CD4-positive, alpha-beta T cell (primary cell): Measurements from ENCODE around the gene ANO4. TPM values are rescaled to one million over a fixed set of nuclear protein-coding genes. Genes with fewer than 3 reads are reported as not detected.

Source experiments
- ATAC-seq: fragments of 200-7000 bp; cut with Tn5 transposase; one replicate; pipeline ENCODE4 v1.10.0; 2022; ENCODE audit warnings: mild to moderate bottlenecking; ENCODE audit not compliant: poor library complexity
- CTCF ChIA-PET: fragments of 350-600 bp; sonication (Branson Sonifier 250); formaldehyde crosslinking; loops from one replicate; lab custom pipeline; 2021; ENCODE audit warnings: antibody characterized with exemption, inconsistent platforms; lab: Charles Lee
- POLR2A ChIA-PET: fragments of 350-600 bp; sonication (Branson Sonifier 250); formaldehyde crosslinking; loops from one replicate; lab custom pipeline; 2021; ENCODE audit warnings: antibody characterized with exemption, inconsistent platforms; lab: Charles Lee
- DNase-seq, 14 experiments: peaks; one replicate each; pipeline ENCODE4 v3.0.0-alpha.2; 2013 to 2020; ENCODE audit warnings: mixed read lengths in 2 of 14
- H3K27ac ChIP-seq, 2 donors: one replicate each; pipeline versions ENCODE4 v1.5.1 to v1.7.0; 2013; ENCODE audit warnings: low read length in 2 of 2, low read depth in 1 of 2, mild to moderate bottlenecking in 1 of 2
- H3K27me3 ChIP-seq, 2 experiments: 1 replicate in 1 of 2; 2 replicates in 1 of 2; pipeline versions ENCODE4 v1.6.1 to v1.7.0; 2013; ENCODE audit warnings: low read length in 2 of 2, control low read depth in 1 of 2, mild to moderate bottlenecking in 1 of 2, moderate library complexity in 1 of 2; ENCODE audit not compliant: insufficient read depth in 2 of 2, control insufficient read depth in 1 of 2
- H3K36me3 ChIP-seq: one replicate; pipeline ENCODE4 v1.6.1; 2013; ENCODE audit warnings: low read length, control low read depth; ENCODE audit not compliant: insufficient read depth
- H3K4me1 ChIP-seq: one replicate; pipeline ENCODE4 v1.6.1; 2013; ENCODE audit warnings: low read length, control low read depth; ENCODE audit not compliant: insufficient read depth
- H3K4me3 ChIP-seq: one replicate; pipeline ENCODE4 v1.5.1; 2013; ENCODE audit warnings: mild to moderate bottlenecking, low read length, moderate library complexity
- H3K9me3 ChIP-seq, 2 experiments: 1 replicate in 1 of 2; 2 replicates in 1 of 2; pipeline versions ENCODE4 v1.6.1 to v1.7.0; 2013; ENCODE audit warnings: low read length in 2 of 2, mild to moderate bottlenecking in 2 of 2, control low read depth in 1 of 2, moderate library complexity in 1 of 2; ENCODE audit not compliant: control insufficient read depth in 1 of 2, insufficient read depth in 1 of 2
- H3K27ac Mint-ChIP-seq: one replicate; pipeline ENCODE4 v1.8.0; 2020; ENCODE audit warnings: mixed read lengths
- H3K27me3 Mint-ChIP-seq: one replicate; pipeline ENCODE4 v1.8.0; 2021; ENCODE audit warnings: mixed read lengths
- H3K36me3 Mint-ChIP-seq: one replicate; pipeline ENCODE4 v1.8.0; 2021; ENCODE audit warnings: low read depth, mixed read lengths
- H3K4me1 Mint-ChIP-seq: one replicate; pipeline ENCODE4 v1.8.0; 2021; ENCODE audit warnings: low read depth, mixed read lengths
- H3K4me3 Mint-ChIP-seq: one replicate; pipeline ENCODE4 v1.8.0; 2020; ENCODE audit warnings: mild to moderate bottlenecking, mixed read lengths
- H3K9me3 Mint-ChIP-seq: one replicate; pipeline ENCODE4 v1.8.0; 2020; ENCODE audit warnings: mixed read lengths
- intact Hi-C, 2 experiments: fragments of 100-400 bp; cut with DNase I in 1 of 2; cut with micrococcal nuclease in 1 of 2; formaldehyde crosslinking; loops; one replicate each; pipeline versions ENCODE4 v1.15.1 to v1.9.0; 2023 to 2025; cut with DNase I, micrococcal nuclease
- total RNA-seq, 174 experiments: library from RNA in 2 of 174; stranded (reverse) in 2 of 174; gene quantifications; one replicate each; pipeline ENCODE4 v1.2.3 and lab custom pipeline; 2021 to 2026
- TF ChIP-seq, protein P1 (sequence below): fragments of 200-600 bp; IDR thresholded peaks from one replicate; pipeline ENCODE4 v1.8.0; 2022; ENCODE audit warnings: antibody characterized with exemption, mild to moderate bottlenecking

ANO4 gene
- total RNA-seq, 2 experiments from 2014 or later, result not detected

DNA sequence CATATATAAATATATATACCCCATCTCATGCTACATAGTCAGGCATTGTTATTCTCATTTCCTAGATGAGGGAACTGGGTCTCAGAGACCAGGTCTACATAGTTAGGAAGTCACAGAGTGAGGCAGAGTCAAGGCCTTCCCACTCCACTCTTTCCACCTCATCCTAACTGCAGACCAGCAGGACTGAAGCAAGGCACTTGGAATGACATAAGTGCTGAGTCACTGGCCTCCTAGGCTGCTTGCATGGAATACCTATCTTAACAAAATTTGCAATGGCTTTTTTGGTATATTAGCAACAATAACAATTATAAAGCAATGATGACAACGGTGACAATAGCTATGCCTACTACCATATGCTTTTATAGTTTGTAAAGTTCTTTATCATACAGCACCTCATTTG, 5.4 kb upstream of the ANO4 start:
- TF ChIP-seq, protein P1, sequence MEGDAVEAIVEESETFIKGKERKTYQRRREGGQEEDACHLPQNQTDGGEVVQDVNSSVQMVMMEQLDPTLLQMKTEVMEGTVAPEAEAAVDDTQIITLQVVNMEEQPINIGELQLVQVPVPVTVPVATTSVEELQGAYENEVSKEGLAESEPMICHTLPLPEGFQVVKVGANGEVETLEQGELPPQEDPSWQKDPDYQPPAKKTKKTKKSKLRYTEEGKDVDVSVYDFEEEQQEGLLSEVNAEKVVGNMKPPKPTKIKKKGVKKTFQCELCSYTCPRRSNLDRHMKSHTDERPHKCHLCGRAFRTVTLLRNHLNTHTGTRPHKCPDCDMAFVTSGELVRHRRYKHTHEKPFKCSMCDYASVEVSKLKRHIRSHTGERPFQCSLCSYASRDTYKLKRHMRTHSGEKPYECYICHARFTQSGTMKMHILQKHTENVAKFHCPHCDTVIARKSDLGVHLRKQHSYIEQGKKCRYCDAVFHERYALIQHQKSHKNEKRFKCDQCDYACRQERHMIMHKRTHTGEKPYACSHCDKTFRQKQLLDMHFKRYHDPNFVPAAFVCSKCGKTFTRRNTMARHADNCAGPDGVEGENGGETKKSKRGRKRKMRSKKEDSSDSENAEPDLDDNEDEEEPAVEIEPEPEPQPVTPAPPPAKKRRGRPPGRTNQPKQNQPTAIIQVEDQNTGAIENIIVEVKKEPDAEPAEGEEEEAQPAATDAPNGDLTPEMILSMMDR, result no peak
- no peaks in the 10 kb centered on the region for H3K36me3 Mint-ChIP-seq
- no peaks in the 10 kb centered on the region for H3K4me1 Mint-ChIP-seq
- DNase-seq, result no peak
- ChIA-PET CTCF (no interaction called here), POLR2A (no interaction called here)
- Histone ChIP-seq H3K9me3 (no peaks in the 10 kb centered on the region), H3K4me3 (no peak overlapping the region), H3K27ac (no peak overlapping the region), H3K27me3 (no peaks in the 10 kb centered on the region), H3K36me3 (no peaks in the 10 kb centered on the region), H3K4me1 (no peaks in the 10 kb centered on the region)
- no peak for ATAC-seq
- no peak overlapping the region for H3K4me3 Mint-ChIP-seq
- peaks cover 3% of the 10 kb centered on the region for H3K9me3 Mint-ChIP-seq
- H3K27me3 Mint-ChIP-seq, result peaks cover 8% of the 10 kb centered on the region
- intact Hi-C loops, result no loop called here
- no peak overlapping the region for H3K27ac Mint-ChIP-seq

DNA sequence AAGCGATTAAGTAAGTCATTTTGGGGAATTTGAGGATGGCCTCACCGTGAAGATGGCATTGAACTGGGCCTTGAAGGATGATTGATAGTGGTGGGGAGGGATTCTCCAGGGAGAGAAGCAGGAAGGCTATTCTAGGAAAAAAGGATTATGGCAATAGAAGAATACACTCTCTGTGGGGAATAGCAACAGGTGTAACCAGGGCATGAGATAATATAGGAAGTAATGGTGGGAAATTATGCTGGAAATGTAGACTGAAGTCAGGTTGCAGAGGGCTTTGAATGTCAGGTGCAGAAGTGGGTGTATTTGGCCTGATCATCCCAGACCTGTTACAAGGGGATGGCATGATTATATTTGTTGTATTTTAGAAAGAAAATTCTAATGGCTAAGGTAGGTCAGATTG, 4.6 kb upstream of the ANO4 start:
- Mint-ChIP-seq H3K4me1 (no peaks in the 10 kb centered on the region), H3K27ac (no peak overlapping the region), H3K27me3 (peaks cover 12% of the 10 kb centered on the region), H3K9me3 (peaks cover 3% of the 10 kb centered on the region), H3K36me3 (no peaks in the 10 kb centered on the region), H3K4me3 (no peak overlapping the region)
- ChIA-PET CTCF (no interaction called here), POLR2A (no interaction called here)
- H3K4me3 ChIP-seq, result no peak overlapping the region
- no peaks in the 10 kb centered on the region for H3K36me3 ChIP-seq
- H3K4me1 ChIP-seq, result no peaks in the 10 kb centered on the region
- no peaks in the 10 kb centered on the region for H3K9me3 ChIP-seq
- DNase-seq, result no peak
- no peak overlapping the region for H3K27ac ChIP-seq
- TF ChIP-seq, protein P1, result no peak
- no peaks in the 10 kb centered on the region for H3K27me3 ChIP-seq
- intact Hi-C loops, result no loop called here
- ATAC-seq, result no peak

DNA sequence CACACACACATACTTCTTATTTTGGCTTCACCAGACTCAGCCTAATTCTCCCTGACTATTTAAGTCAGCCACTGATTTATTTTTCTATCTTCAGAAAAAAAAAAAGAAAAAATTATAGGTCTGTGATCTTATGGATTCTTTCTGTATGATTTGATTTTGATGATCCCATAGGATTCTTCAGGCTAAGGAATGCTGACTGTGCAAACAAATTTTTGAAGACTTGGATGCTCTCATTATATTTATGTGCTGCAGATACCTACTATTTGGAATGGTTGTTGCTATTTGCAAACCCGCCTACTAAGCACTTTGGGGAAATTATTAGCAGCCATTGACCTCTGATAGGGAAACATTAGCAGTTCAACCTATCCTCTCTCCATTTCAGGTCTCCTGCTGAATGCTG, 4.0 kb upstream of the ANO4 start:
- H3K4me3 ChIP-seq, result no peak overlapping the region
- Mint-ChIP-seq H3K27ac (no peak overlapping the region), H3K4me3 (no peak overlapping the region), H3K36me3 (no peaks in the 10 kb centered on the region), H3K4me1 (no peaks in the 10 kb centered on the region), H3K9me3 (peaks cover 3% of the 10 kb centered on the region), H3K27me3 (peaks cover 18% of the 10 kb centered on the region)
- no peak overlapping the region for H3K27ac ChIP-seq
- intact Hi-C loops, result no loop called here
- no peaks in the 10 kb centered on the region for H3K4me1 ChIP-seq
- ChIA-PET POLR2A (no interaction called here), CTCF (no interaction called here)
- TF ChIP-seq, protein P1, result no peak
- no peaks in the 10 kb centered on the region for H3K27me3 ChIP-seq
- H3K36me3 ChIP-seq, result no peaks in the 10 kb centered on the region
- ATAC-seq (no peak), DNase-seq (no peak)
- no peaks in the 10 kb centered on the region for H3K9me3 ChIP-seq
